GM23338 (cell line): ENCODE data around the gene ZYG11B.

ENCODE experiments used
- CREB1 ChIP-seq: fragments of 250-450 bp; sonication (Bioruptor Pico); IDR thresholded peaks from 2 replicates; pipeline ENCODE4 v1.5.0; 2020; ENCODE audit warnings: low read depth, mild to moderate bottlenecking, moderate library complexity
- EZH2 ChIP-seq: fragments of 200-600 bp; sonication (generic); IDR thresholded peaks from one replicate; pipeline ENCODE4 v1.8.0; 2017; ENCODE audit warnings: antibody characterized with exemption, mild to moderate bottlenecking, low read depth; ENCODE audit not compliant: unreplicated experiment
- EZH2phosphoT487 ChIP-seq: fragments of 200-600 bp; sonication (generic); IDR thresholded peaks from one replicate; pipeline ENCODE4 v1.8.1; 2018; ENCODE audit warnings: antibody characterized with exemption; ENCODE audit not compliant: unreplicated experiment
- JUNB ChIP-seq: IDR thresholded peaks from one replicate; pipeline ENCODE4 v1.6.1; 2016; ENCODE audit warnings: antibody characterized with exemption; ENCODE audit not compliant: unreplicated experiment
- POLR2AphosphoS5 ChIP-seq: IDR thresholded peaks from 2 replicates; pipeline ENCODE4 v1.6.1; 2016; ENCODE audit warnings: antibody characterized with exemption, low read depth
- ZNF114 ChIP-seq: fragments of 250-450 bp; sonication (Bioruptor Pico); IDR thresholded peaks from 2 replicates; pipeline ENCODE4 v1.5.0; 2020; ENCODE audit warnings: mild to moderate bottlenecking, moderate library complexity
- ZNF331 ChIP-seq: fragments of 250-450 bp; sonication (Bioruptor Pico); IDR thresholded peaks from 2 replicates; pipeline ENCODE4 v1.5.0; 2020; ENCODE audit warnings: low read depth, mild to moderate bottlenecking, moderate library complexity
- TF ChIP-seq, protein P1 (sequence below), 2 experiments: fragments of 200-600 bp in 1 of 2; sonication (generic) in 1 of 2; conservative IDR thresholded peaks; 2 replicates each; pipeline versions ENCODE4 v1.5.1 to v1.6.1; 2016 to 2017; ENCODE audit warnings: antibody characterized with exemption in 2 of 2, low read depth in 2 of 2, mild to moderate bottlenecking in 2 of 2, moderate library complexity in 1 of 2
- TF ChIP-seq, protein P2 (sequence below): IDR thresholded peaks from one replicate; pipeline ENCODE4 v1.6.1; 2018; ENCODE audit warnings: antibody characterized with exemption; ENCODE audit not compliant: unreplicated experiment

DNA sequence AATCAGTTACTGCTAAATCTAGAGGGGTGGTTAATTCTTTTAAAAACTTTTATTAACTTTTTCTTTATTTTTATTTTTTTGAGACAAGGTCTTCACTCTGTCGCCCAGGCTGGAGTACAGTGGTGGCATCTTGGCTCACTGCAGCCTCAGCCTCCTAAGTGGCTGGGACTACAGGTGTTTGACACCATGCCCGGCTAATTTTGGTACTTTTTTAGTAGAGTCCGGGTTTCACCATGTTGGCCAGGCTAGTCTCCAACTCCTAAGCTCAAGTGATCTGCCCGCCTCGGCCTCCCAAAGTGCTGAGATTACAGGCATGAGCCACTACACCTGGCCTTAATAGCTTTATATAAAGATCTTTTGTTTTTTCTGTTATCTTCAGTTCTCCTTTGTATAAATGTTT is 11.9 kb downstream of the ZYG11B start:
- TF ChIP-seq, protein P1, sequence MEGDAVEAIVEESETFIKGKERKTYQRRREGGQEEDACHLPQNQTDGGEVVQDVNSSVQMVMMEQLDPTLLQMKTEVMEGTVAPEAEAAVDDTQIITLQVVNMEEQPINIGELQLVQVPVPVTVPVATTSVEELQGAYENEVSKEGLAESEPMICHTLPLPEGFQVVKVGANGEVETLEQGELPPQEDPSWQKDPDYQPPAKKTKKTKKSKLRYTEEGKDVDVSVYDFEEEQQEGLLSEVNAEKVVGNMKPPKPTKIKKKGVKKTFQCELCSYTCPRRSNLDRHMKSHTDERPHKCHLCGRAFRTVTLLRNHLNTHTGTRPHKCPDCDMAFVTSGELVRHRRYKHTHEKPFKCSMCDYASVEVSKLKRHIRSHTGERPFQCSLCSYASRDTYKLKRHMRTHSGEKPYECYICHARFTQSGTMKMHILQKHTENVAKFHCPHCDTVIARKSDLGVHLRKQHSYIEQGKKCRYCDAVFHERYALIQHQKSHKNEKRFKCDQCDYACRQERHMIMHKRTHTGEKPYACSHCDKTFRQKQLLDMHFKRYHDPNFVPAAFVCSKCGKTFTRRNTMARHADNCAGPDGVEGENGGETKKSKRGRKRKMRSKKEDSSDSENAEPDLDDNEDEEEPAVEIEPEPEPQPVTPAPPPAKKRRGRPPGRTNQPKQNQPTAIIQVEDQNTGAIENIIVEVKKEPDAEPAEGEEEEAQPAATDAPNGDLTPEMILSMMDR (conservative IDR thresholded peaks at IDR 0.05; ENCODE audit: low read depth in 2 of 2) = no peak
- TF ChIP-seq CREB1 (CRISPR knock-in tag) (no peak), POLR2AphosphoS5 (no peak), JUNB (no peak), EZH2 (no peak), ZNF331 (no peak), EZH2phosphoT487 (no peak), ZNF114 (CRISPR knock-in tag) (no peak)
- TF ChIP-seq, protein P2, sequence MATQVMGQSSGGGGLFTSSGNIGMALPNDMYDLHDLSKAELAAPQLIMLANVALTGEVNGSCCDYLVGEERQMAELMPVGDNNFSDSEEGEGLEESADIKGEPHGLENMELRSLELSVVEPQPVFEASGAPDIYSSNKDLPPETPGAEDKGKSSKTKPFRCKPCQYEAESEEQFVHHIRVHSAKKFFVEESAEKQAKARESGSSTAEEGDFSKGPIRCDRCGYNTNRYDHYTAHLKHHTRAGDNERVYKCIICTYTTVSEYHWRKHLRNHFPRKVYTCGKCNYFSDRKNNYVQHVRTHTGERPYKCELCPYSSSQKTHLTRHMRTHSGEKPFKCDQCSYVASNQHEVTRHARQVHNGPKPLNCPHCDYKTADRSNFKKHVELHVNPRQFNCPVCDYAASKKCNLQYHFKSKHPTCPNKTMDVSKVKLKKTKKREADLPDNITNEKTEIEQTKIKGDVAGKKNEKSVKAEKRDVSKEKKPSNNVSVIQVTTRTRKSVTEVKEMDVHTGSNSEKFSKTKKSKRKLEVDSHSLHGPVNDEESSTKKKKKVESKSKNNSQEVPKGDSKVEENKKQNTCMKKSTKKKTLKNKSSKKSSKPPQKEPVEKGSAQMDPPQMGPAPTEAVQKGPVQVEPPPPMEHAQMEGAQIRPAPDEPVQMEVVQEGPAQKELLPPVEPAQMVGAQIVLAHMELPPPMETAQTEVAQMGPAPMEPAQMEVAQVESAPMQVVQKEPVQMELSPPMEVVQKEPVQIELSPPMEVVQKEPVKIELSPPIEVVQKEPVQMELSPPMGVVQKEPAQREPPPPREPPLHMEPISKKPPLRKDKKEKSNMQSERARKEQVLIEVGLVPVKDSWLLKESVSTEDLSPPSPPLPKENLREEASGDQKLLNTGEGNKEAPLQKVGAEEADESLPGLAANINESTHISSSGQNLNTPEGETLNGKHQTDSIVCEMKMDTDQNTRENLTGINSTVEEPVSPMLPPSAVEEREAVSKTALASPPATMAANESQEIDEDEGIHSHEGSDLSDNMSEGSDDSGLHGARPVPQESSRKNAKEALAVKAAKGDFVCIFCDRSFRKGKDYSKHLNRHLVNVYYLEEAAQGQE = no peak
